Measurements from ENCODE around the gene TENM3. TPM values are rescaled to one million over a fixed set of nuclear protein-coding genes. Genes with fewer than 3 reads are reported as not detected.

The TENM3 gene
- total RNA-seq, 1 donor, result 24.2 TPM

- H3K4me3 ChIP-seq (ENCODE audit: low read depth, low read length), result no peak overlapping the region
- no peak for DNase-seq (ENCODE audit: low read depth)
- TF ChIP-seq CTCF (IDR thresholded peaks at IDR 0.05; ENCODE audit: insufficient read depth, low read depth, low read length), result no peak
Measured at GRCh38 chr4:182495031-182495430, 251.8 kb downstream of the TENM3 start.

- no peak for DNase-seq (ENCODE audit: low read depth)
- H3K4me3 ChIP-seq (ENCODE audit: low read depth, low read length), result no peak overlapping the region
Measured at GRCh38 chr4:182495645-182496385, 252.6 kb downstream of the TENM3 start.

GRCh38 chr4:182496408-182496807 is 253.2 kb downstream of the TENM3 start:
- no peak for TF ChIP-seq CTCF (IDR thresholded peaks at IDR 0.05; ENCODE audit: insufficient read depth, low read depth, low read length)
- H3K4me3 ChIP-seq (ENCODE audit: low read depth, low read length), result no peak overlapping the region
- DNase-seq (ENCODE audit: low read depth), result no peak

More at GRCh38 chr4:182495645-182496385, 252.6 kb downstream of the TENM3 start:
- no peak for TF ChIP-seq CTCF (IDR thresholded peaks at IDR 0.05; ENCODE audit: insufficient read depth, low read depth, low read length)

GRCh38 chr4:182502064-182502463 is 258.9 kb downstream of the TENM3 start:
- DNase-seq (ENCODE audit: low read depth), result no peak
- no peak for TF ChIP-seq CTCF (IDR thresholded peaks at IDR 0.05; ENCODE audit: insufficient read depth, low read depth, low read length)
- no peak overlapping the region for H3K4me3 ChIP-seq (ENCODE audit: low read depth, low read length)

- no peak for TF ChIP-seq CTCF (IDR thresholded peaks at IDR 0.05; ENCODE audit: insufficient read depth, low read depth, low read length)
- DNase-seq (ENCODE audit: low read depth), result no peak
Measured at GRCh38 chr4:182504463-182504862, 261.3 kb downstream of the TENM3 start.

GRCh38 chr4:182507805-182508204 is 264.6 kb downstream of the TENM3 start:
- DNase-seq (ENCODE audit: low read depth), result no peak
- TF ChIP-seq CTCF (IDR thresholded peaks at IDR 0.05; ENCODE audit: insufficient read depth, low read depth, low read length), result no peak
- no peak overlapping the region for H3K4me3 ChIP-seq (ENCODE audit: low read depth, low read length)

More at GRCh38 chr4:182504463-182504862, 261.3 kb downstream of the TENM3 start:
- no peak overlapping the region for H3K4me3 ChIP-seq (ENCODE audit: low read depth, low read length)

- no peak overlapping the region for H3K4me3 ChIP-seq (ENCODE audit: low read depth, low read length)
- no peak for DNase-seq (ENCODE audit: low read depth)
- no peak for TF ChIP-seq CTCF (IDR thresholded peaks at IDR 0.05; ENCODE audit: insufficient read depth, low read depth, low read length)
Measured at GRCh38 chr4:182510836-182511235, 267.6 kb downstream of the TENM3 start.
